H1 (cell line): Measurements from ENCODE around the gene OR14I1. TPM values are rescaled to one million over a fixed set of nuclear protein-coding genes. Genes with fewer than 3 reads are reported as not detected.

Experiments used
- CTCF ChIA-PET: fragments of 300-600 bp; sonication (Branson Sonifier 250); formaldehyde crosslinking; loops from one replicate; lab custom pipeline; 2021; ENCODE audit not compliant: partially characterized antibody; lab: Charles Lee
- POLR2A ChIA-PET: fragments of 300-600 bp; sonication (Branson Sonifier 250); formaldehyde crosslinking; loops from one replicate; lab custom pipeline; 2021; ENCODE audit warnings: inconsistent platforms; ENCODE audit not compliant: partially characterized antibody; lab: Charles Lee
- DNase-seq, 2 experiments: peaks; one replicate each; pipeline versions ENCODE4 v3.0.0 to v3.0.0-alpha.2; 2010 to 2022; ENCODE audit warnings: low spot score in 2 of 2, low read depth in 1 of 2, mixed read lengths in 1 of 2
- FAIRE-seq: peaks from 2 replicates; lab custom pipeline; 2011; peaks lifted over from hg19 to GRCh38; lab: Jason Lieb, UNC
- H2AFZ ChIP-seq: 2 replicates; pipeline ENCODE4 v1.8.1; 2012; ENCODE audit warnings: low read length, inconsistent platforms
- H2AK5ac ChIP-seq: 2 replicates; pipeline ENCODE4 v1.6.1; 2013; ENCODE audit warnings: low read depth, low read length
- H2BK120ac ChIP-seq: replicated peaks from 2 replicates; pipeline ENCODE3; 2013; ENCODE audit warnings: low read depth, low read length, inconsistent platforms
- H2BK12ac ChIP-seq: 2 replicates; pipeline ENCODE4 v1.6.1; 2013; ENCODE audit warnings: low read depth, low read length
- H2BK15ac ChIP-seq: 2 replicates; pipeline ENCODE4 v1.6.1; 2013; ENCODE audit warnings: low read length
- H2BK20ac ChIP-seq: 2 replicates; pipeline ENCODE4 v1.6.1; 2013; ENCODE audit warnings: low read length
- H2BK5ac ChIP-seq: 2 replicates; pipeline ENCODE4 v1.6.1; 2013; ENCODE audit warnings: low read depth, low read length
- H3K14ac ChIP-seq: 2 replicates; pipeline ENCODE4 v1.6.1; 2013; ENCODE audit warnings: inconsistent platforms; ENCODE audit not compliant: insufficient read length
- H3K18ac ChIP-seq: 2 replicates; pipeline ENCODE4 v1.6.1; 2013; ENCODE audit warnings: low read length; ENCODE audit errors: extremely low read depth
- H3K23ac ChIP-seq: 2 replicates; pipeline ENCODE4 v1.6.1; 2013; ENCODE audit warnings: inconsistent platforms; ENCODE audit not compliant: insufficient read length
- H3K23me2 ChIP-seq: 2 replicates; pipeline ENCODE4 v1.6.1; 2013; ENCODE audit warnings: low read depth, low read length
- H3K27ac ChIP-seq: 2 replicates; pipeline ENCODE4 v1.6.1; 2011; ENCODE audit warnings: low read depth, low read length, inconsistent platforms
- H3K27me3 ChIP-seq, 4 experiments: replicated peaks in 1 of 4; 1 replicate in 1 of 4; 2 replicates in 3 of 4; pipeline versions ENCODE4 v1.6.1 to v1.8.1; 2011 to 2013; ENCODE audit warnings: low read length in 3 of 4, mild to moderate bottlenecking in 3 of 4, inconsistent platforms in 2 of 4, mixed read lengths in 2 of 4, moderate library complexity in 1 of 4; ENCODE audit not compliant: control insufficient read depth in 3 of 4, insufficient read depth in 3 of 4; ENCODE audit errors: extremely low read depth in 1 of 4
- H3K36me3 ChIP-seq, 4 experiments: 2 replicates each; pipeline versions ENCODE4 v1.6.1 to v1.8.1; 2011 to 2013; ENCODE audit warnings: mild to moderate bottlenecking in 4 of 4, low read length in 3 of 4, moderate library complexity in 2 of 4, control low read depth in 1 of 4, inconsistent platforms in 1 of 4; ENCODE audit not compliant: insufficient read depth in 4 of 4, control insufficient read depth in 2 of 4
- H3K4ac ChIP-seq: replicated peaks from 2 replicates; pipeline ENCODE3; 2013; ENCODE audit warnings: low read length, low read depth, mixed read lengths, inconsistent platforms; ENCODE audit not compliant: insufficient read length
- H3K4me1 ChIP-seq, 4 experiments: replicated peaks in 1 of 4; 1 replicate in 1 of 4; 2 replicates in 3 of 4; pipeline versions ENCODE4 v1.6.1 to v1.8.1; 2011 to 2013; ENCODE audit warnings: low read length in 3 of 4, inconsistent platforms in 2 of 4, mixed read lengths in 1 of 4; ENCODE audit not compliant: insufficient read depth in 4 of 4, control insufficient read depth in 3 of 4
- H3K4me2 ChIP-seq, 2 experiments: 2 replicates each; pipeline versions ENCODE4 v1.6.1 to v1.8.1; 2011 to 2013; ENCODE audit warnings: low read depth in 2 of 2, low read length in 2 of 2, control low read depth in 1 of 2, inconsistent platforms in 1 of 2, mild to moderate bottlenecking in 1 of 2; ENCODE audit not compliant: insufficient read depth in 1 of 2
- H3K4me3 ChIP-seq, 4 experiments: fragments of 200-600, 300-600 bp in 1 of 4; sonication (generic), shearing (Covaris generic), sonication (Bioruptor Twin) in 1 of 4; 2 replicates each; pipeline versions ENCODE4 v1.5.1 to v1.8.1; 2011 to 2016; ENCODE audit warnings: low read length in 4 of 4, low read depth in 3 of 4, control low read depth in 2 of 4, inconsistent platforms in 2 of 4, mild to moderate bottlenecking in 2 of 4, mixed read lengths in 1 of 4, moderate library complexity in 1 of 4; ENCODE audit not compliant: insufficient read depth in 2 of 4; ENCODE audit errors: extremely low read depth in 1 of 4
- H3K56ac ChIP-seq: replicated peaks from 2 replicates; pipeline ENCODE3; 2013; ENCODE audit warnings: low read depth, mild to moderate bottlenecking, mixed read lengths, low read length, inconsistent platforms; ENCODE audit not compliant: insufficient read length
- H3K79me1 ChIP-seq: 2 replicates; pipeline ENCODE4 v1.6.1; 2013; ENCODE audit warnings: low read depth, low read length, control low read depth
- H3K79me2 ChIP-seq, 2 experiments: 2 replicates each; pipeline versions ENCODE4 v1.6.1 to v1.8.1; 2012 to 2013; ENCODE audit warnings: low read length in 2 of 2, mild to moderate bottlenecking in 2 of 2, inconsistent platforms in 1 of 2; ENCODE audit not compliant: insufficient read depth in 2 of 2, control insufficient read depth in 1 of 2
- H3K9ac ChIP-seq, 4 experiments: replicated peaks in 1 of 4; 1 replicate in 1 of 4; 2 replicates in 3 of 4; pipeline versions ENCODE4 v1.6.1 to v1.8.1; 2011 to 2013; ENCODE audit warnings: low read depth in 3 of 4, low read length in 3 of 4, control low read depth in 2 of 4, mild to moderate bottlenecking in 2 of 4, moderate library complexity in 2 of 4, inconsistent platforms in 1 of 4; ENCODE audit errors: extremely low read depth in 1 of 4
- H3K9me3 ChIP-seq, 2 experiments: 2 replicates each; pipeline versions ENCODE4 v1.6.1 to v1.8.1; 2012 to 2013; ENCODE audit warnings: mild to moderate bottlenecking in 2 of 2, moderate library complexity in 2 of 2, control low read depth in 1 of 2, inconsistent platforms in 1 of 2, low read depth in 1 of 2, low read length in 1 of 2, mixed read lengths in 1 of 2; ENCODE audit not compliant: insufficient read depth in 2 of 2
- H4K20me1 ChIP-seq, 2 experiments: replicated peaks in 1 of 2; 2 replicates each; pipeline versions ENCODE3 to v1.8.1; 2011 to 2013; ENCODE audit warnings: inconsistent platforms in 2 of 2, low read length in 2 of 2, mild to moderate bottlenecking in 1 of 2; ENCODE audit not compliant: insufficient read depth in 2 of 2, control insufficient read depth in 1 of 2
- H4K5ac ChIP-seq: 2 replicates; pipeline ENCODE4 v1.6.1; 2013; ENCODE audit warnings: low read length, low read depth, mixed read lengths, inconsistent platforms; ENCODE audit not compliant: insufficient read length
- H4K8ac ChIP-seq: 2 replicates; pipeline ENCODE4 v1.8.0; 2013; ENCODE audit warnings: mild to moderate bottlenecking, moderate library complexity, low read length, inconsistent platforms; ENCODE audit not compliant: insufficient read depth; ENCODE audit errors: extremely low read depth
- H4K91ac ChIP-seq: replicated peaks from 2 replicates; pipeline ENCODE3; 2013; ENCODE audit warnings: low read length, mixed read lengths, inconsistent platforms; ENCODE audit not compliant: insufficient read length
- BACH1 ChIP-seq: IDR thresholded peaks from 2 replicates; pipeline ENCODE4 v1.6.1; 2012; ENCODE audit warnings: low read length, improper control_type of control experiment
- CREB1 ChIP-seq: IDR thresholded peaks from 2 replicates; pipeline ENCODE4 v1.6.1; 2012; ENCODE audit warnings: inconsistent platforms
- EGR1 ChIP-seq: IDR thresholded peaks from 2 replicates; pipeline ENCODE4 v1.6.1; 2011; ENCODE audit warnings: low read depth, low read length, borderline replicate concordance
- EZH2 ChIP-seq: fragments of 200-600 bp; sonication (generic); IDR thresholded peaks from 2 replicates; pipeline ENCODE4 v1.7.1; 2012; ENCODE audit warnings: low read depth, mild to moderate bottlenecking, moderate library complexity, low read length, inconsistent platforms; ENCODE audit not compliant: severe bottlenecking
- GTF2F1 ChIP-seq: IDR thresholded peaks from 2 replicates; pipeline ENCODE4 v1.6.1; 2012; ENCODE audit warnings: low read depth, low read length, improper control_type of control experiment, borderline replicate concordance
- JUND ChIP-seq: IDR thresholded peaks from 2 replicates; pipeline ENCODE4 v1.6.1; 2011; ENCODE audit warnings: mild to moderate bottlenecking, improper control_type of control experiment, low read length
- KDM4A ChIP-seq: IDR thresholded peaks from one replicate; pipeline ENCODE4 v1.7.1; 2012; ENCODE audit warnings: low read depth, mild to moderate bottlenecking, moderate library complexity, low read length, inconsistent platforms; ENCODE audit not compliant: severe bottlenecking
- MAX ChIP-seq: IDR thresholded peaks from 2 replicates; pipeline ENCODE4 v1.6.1; 2012; ENCODE audit warnings: inconsistent platforms
- POLR2A ChIP-seq, 2 experiments: IDR thresholded peaks; 1 replicate in 1 of 2; 2 replicates in 1 of 2; pipeline ENCODE4 v1.6.1; 2011; ENCODE audit warnings: low read depth in 2 of 2, low read length in 2 of 2, mild to moderate bottlenecking in 2 of 2; ENCODE audit errors: control extremely low read depth in 1 of 2
- SIRT6 ChIP-seq: IDR thresholded peaks from one replicate; pipeline ENCODE4 v1.7.1; 2012; ENCODE audit warnings: low read length, inconsistent platforms
- TAF7 ChIP-seq: optimal IDR thresholded peaks from 2 replicates; pipeline ENCODE3; 2011; ENCODE audit warnings: low read depth, mild to moderate bottlenecking, inconsistent platforms, low read length, moderate library complexity, borderline replicate concordance
- TCF12 ChIP-seq: IDR thresholded peaks from 2 replicates; pipeline ENCODE4 v1.6.1; 2011; ENCODE audit warnings: low read depth, mild to moderate bottlenecking, low read length
- USF2 ChIP-seq: IDR thresholded peaks from 2 replicates; pipeline ENCODE4 v1.6.1; 2011; ENCODE audit warnings: low read length, improper control_type of control experiment
- WGBS, 2 experiments: shearing (Covaris generic) in 1 of 2; methylation state at CpG; one replicate each; pipeline versions ENCODE4 v1.1.6 to v1.1.7; 2013 to 2015; ENCODE audit warnings: low lambda C conversion rate in 2 of 2, mixed read lengths in 2 of 2, inconsistent platforms in 1 of 2, low coverage in 1 of 2, missing lambda C conversion rate in 1 of 2; ENCODE audit not compliant: insufficient replicate concordance in 2 of 2, insufficient coverage in 1 of 2, insufficient read length in 1 of 2; ENCODE audit errors: extremely low coverage in 1 of 2, missing lambda C conversion rate in 1 of 2; 5-methylcytosine and 5-hydroxymethylcytosine counted together
- polyA plus RNA-seq, 7 experiments: library from polyadenylated mRNA; depleted of rRNA in 3 of 7; stranded (reverse) in 5 of 7; unstranded in 2 of 7; fragments of >200 nt in 5 of 7; fragments of 200-250 nt in 2 of 7; gene quantifications; 1 replicate in 5 of 7; 2 replicates in 1 of 7; 4 replicates in 1 of 7; pipeline versions ENCODE4 v1.2.1 to v1.2.3, GENCODE V29; 2011 to 2013; ENCODE audit warnings: missing spikeins in 2 of 7, mixed read lengths in 2 of 7
- total RNA-seq: library from RNA; stranded (reverse); fragmentation: NEBNext Ultra II Directional; extraction: Animal tissue kit (Norgen Biotek cat#: 25700); gene quantifications from 2 replicates; pipeline ENCODE4 v1.2.1, GENCODE V29; 2021

Gene OR14I1
- total and polyA plus RNA-seq, 2 of the 8 experiments (the other 6 are each of a cell fraction or from before 2014, with no cell fraction given), result not detected

DNA sequence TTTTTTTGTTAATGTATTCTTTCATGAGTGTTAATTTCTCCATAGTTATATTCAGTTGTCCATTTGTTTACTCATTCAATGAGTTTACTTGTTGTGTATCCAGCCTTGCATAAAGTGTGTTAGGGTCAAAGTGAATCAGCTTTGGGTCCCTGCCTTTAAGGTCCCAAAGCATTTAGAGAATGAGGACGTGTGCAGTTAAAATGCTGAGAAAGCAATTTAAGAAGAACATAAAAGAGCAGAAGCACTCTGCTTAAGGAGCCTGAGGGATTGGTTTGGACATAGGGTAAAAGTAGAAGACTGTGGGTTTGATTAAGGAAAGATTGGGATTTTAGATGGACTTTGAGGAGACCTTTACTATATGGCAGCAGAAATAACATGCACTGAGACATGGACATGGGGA, 3.5 kb downstream of the OR14I1 start:
- Histone ChIP-seq H3K56ac (no peak overlapping the region), H2BK5ac (no peak overlapping the region), H3K9ac (no peak overlapping the region), H3K18ac (no peak overlapping the region), H2AK5ac (no peak overlapping the region), H2BK15ac (no peak overlapping the region), H4K8ac (no peak overlapping the region), H3K14ac (no peak overlapping the region), H3K79me2 (no peaks in the 10 kb centered on the region), H2BK120ac (no peak overlapping the region), H2BK20ac (no peak overlapping the region), H3K23me2 (peaks cover 2% of the 10 kb centered on the region; the same call in 1 of the 2 replicates), H3K79me1 (no peaks in the 10 kb centered on the region), H3K4me1 (no peaks in the 10 kb centered on the region), H3K4ac (no peak overlapping the region), H3K27me3 (no peaks in the 10 kb centered on the region), H2AFZ (no peak overlapping the region), H2BK12ac (no peak overlapping the region), H4K5ac (no peak overlapping the region), H3K4me2 (no peak overlapping the region), H3K4me3 (no peak overlapping the region), H3K23ac (no peak overlapping the region), H3K9me3 (peaks cover 63 to 67% of the 10 kb centered on the region in 2 experiments), H4K91ac (no peak overlapping the region), H4K20me1 (no peaks in the 10 kb centered on the region), H3K27ac (no peak overlapping the region), H3K36me3 (no peaks in the 10 kb centered on the region; a peak in 1 of 8 replicates)
- DNase-seq, result no peak
- FAIRE-seq, result no peak
- WGBS, 2 experiments, result 53% methylated on average over 1 of the region's 1 CpG; no CpG with 5 or more reads in 1 of the 2 experiments
- CTCF ChIA-PET, result no interaction called here
- POLR2A ChIA-PET, result no interaction called here
- TF ChIP-seq SIRT6, result no peak
- TF ChIP-seq EZH2, result no peak
- TF ChIP-seq POLR2A (IDR thresholded peaks at IDR 0.05; ENCODE audit: control extremely low read depth in 1 of 2, low read depth in 2 of 2, low read length in 2 of 2), result no peak
- TF ChIP-seq CREB1, result no peak
- no peak for TF ChIP-seq KDM4A
- no peak for TF ChIP-seq EGR1
- no peak for TF ChIP-seq TAF7
- TF ChIP-seq BACH1, result no peak
- no peak for TF ChIP-seq MAX
- no peak for TF ChIP-seq USF2
- no peak for TF ChIP-seq TCF12
- no peak for TF ChIP-seq GTF2F1
- TF ChIP-seq JUND, result no peak
